Mucosa of descending colon (tissue), 3 donors: ENCODE results near the gene LEMD2. TPM values are rescaled to one million over a fixed set of nuclear protein-coding genes. Genes with fewer than 3 reads are reported as not detected.

Experiments used
- ATAC-seq: fragments of 200-7000 bp; cut with Tn5 transposase; one replicate; pipeline ENCODE4 v1.9.1; 2020; ENCODE audit warnings: mild to moderate bottlenecking, moderate library complexity
- DNase-seq, 3 donors: peaks; one replicate each; pipeline ENCODE4 v3.0.0-alpha.2; 2020
- H3K36me3 ChIP-seq: fragments of 200-600 bp; one replicate; pipeline ENCODE4 v1.8.0; 2021; ENCODE audit warnings: low read depth, mild to moderate bottlenecking
- H3K4me1 ChIP-seq: fragments of 200-600 bp; one replicate; pipeline ENCODE4 v1.8.0; 2021; ENCODE audit warnings: low read depth, mild to moderate bottlenecking
- H3K4me3 ChIP-seq: fragments of 200-600 bp; one replicate; pipeline ENCODE4 v1.8.0; 2021; ENCODE audit warnings: mild to moderate bottlenecking
- H3K9me3 ChIP-seq: fragments of 200-600 bp; one replicate; pipeline ENCODE4 v1.8.0; 2021; ENCODE audit warnings: mild to moderate bottlenecking
- intact Hi-C, 2 donors: fragments of 100-400 bp; cut with DNase I in 1 of 2; cut with micrococcal nuclease in 1 of 2; formaldehyde crosslinking; loops; one replicate each; pipeline versions ENCODE4 v1.11.0 to v1.11.1; 2022; cut with DNase I, micrococcal nuclease
- total RNA-seq, 3 donors: library from RNA; stranded (reverse); fragmentation: NEBNext Ultra II Directional in 2 of 3; extraction: Animal tissue kit (Norgen Biotek cat#: 25700) in 2 of 3; gene quantifications; one replicate each; pipeline versions ENCODE4 v1.2.1 to v1.2.4, GENCODE V29; 2021 to 2023
- TF ChIP-seq, protein P1 (sequence below): fragments of 200-600 bp; IDR thresholded peaks from one replicate; pipeline ENCODE4 v1.8.0; 2022; ENCODE audit warnings: antibody characterized with exemption, mild to moderate bottlenecking
- donor health status: DM: no; HTN: no; CAD: no; lungs with moderate emphysema.
- donor health status: DM: no; HTN: no; CAD: no.
- donor health status: DM: no; HTN: yes; CAD: no.

LEMD2 gene
- total RNA-seq, 3 donors from 2014 or later = 57.2 to 73.6 (median 59.6) TPM

- TF ChIP-seq, protein P1, sequence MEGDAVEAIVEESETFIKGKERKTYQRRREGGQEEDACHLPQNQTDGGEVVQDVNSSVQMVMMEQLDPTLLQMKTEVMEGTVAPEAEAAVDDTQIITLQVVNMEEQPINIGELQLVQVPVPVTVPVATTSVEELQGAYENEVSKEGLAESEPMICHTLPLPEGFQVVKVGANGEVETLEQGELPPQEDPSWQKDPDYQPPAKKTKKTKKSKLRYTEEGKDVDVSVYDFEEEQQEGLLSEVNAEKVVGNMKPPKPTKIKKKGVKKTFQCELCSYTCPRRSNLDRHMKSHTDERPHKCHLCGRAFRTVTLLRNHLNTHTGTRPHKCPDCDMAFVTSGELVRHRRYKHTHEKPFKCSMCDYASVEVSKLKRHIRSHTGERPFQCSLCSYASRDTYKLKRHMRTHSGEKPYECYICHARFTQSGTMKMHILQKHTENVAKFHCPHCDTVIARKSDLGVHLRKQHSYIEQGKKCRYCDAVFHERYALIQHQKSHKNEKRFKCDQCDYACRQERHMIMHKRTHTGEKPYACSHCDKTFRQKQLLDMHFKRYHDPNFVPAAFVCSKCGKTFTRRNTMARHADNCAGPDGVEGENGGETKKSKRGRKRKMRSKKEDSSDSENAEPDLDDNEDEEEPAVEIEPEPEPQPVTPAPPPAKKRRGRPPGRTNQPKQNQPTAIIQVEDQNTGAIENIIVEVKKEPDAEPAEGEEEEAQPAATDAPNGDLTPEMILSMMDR = no peak
- no peaks in the 10 kb centered on the region for H3K9me3 ChIP-seq
- ATAC-seq (no peak), DNase-seq (no peak)
- no peaks in the 10 kb centered on the region for H3K4me1 ChIP-seq
- H3K36me3 ChIP-seq = no peaks in the 10 kb centered on the region
- no peak overlapping the region for H3K4me3 ChIP-seq
- intact Hi-C loops = no loop called here
Measured at GRCh38 chr6:33724102-33725023, 64.6 kb downstream of the LEMD2 start.

DNA sequence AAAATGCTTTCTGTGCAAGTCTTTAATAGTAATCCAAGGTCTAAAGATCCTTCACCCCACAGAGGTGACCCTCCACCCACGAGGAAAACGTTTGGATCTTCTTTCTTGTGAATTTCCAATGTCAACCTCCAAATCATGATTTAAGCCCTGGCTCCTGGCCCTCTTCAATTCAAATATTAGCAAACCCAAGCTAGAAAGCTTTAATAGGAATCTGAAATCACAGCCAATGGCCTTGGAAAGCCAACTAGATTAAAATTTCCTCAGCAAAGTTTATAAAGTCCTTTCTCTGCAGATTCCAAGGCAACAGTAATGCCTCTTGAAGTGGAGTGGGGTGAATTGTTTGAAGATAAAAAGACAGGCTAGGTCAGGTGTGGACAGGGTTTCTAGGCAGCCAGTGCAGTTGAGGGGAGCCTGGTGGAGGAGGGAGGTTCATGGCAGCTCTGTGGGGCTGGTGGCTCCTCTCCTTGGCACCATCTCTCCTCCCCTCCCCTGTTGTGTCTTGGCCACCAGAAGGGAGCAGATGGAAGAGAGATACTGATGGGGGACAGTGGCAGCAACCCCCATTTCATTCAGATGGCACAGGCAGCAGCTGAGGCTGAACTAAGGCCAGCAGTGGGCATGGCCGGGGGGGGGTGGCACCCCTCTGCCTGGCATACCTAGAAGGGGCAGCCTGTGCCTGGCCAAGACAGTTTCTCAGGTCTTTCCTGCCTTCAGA is 65.4 kb downstream of the LEMD2 start:
- Histone ChIP-seq H3K9me3 (no peaks in the 10 kb centered on the region), H3K36me3 (no peaks in the 10 kb centered on the region), H3K4me1 (no peaks in the 10 kb centered on the region), H3K4me3 (no peak overlapping the region)
- intact Hi-C loops = no loop called here
- ATAC-seq (no peak), DNase-seq (no peak)
- TF ChIP-seq, protein P1 = no peak

GRCh38 chr6:33722103-33722623 is 66.8 kb downstream of the LEMD2 start:
- Histone ChIP-seq H3K9me3 (no peaks in the 10 kb centered on the region), H3K4me1 (no peaks in the 10 kb centered on the region), H3K36me3 (no peaks in the 10 kb centered on the region), H3K4me3 (no peak overlapping the region)
- DNase-seq (no peak), ATAC-seq (no peak)
- TF ChIP-seq, protein P1 = no peak
- intact Hi-C loops = no loop called here

- Histone ChIP-seq H3K4me1 (no peaks in the 10 kb centered on the region), H3K9me3 (no peaks in the 10 kb centered on the region), H3K36me3 (no peaks in the 10 kb centered on the region), H3K4me3 (no peak overlapping the region)
- intact Hi-C loops = no loop called here
- no peak for ATAC-seq
- DNase-seq = no peak
- TF ChIP-seq, protein P1 = no peak
Measured at GRCh38 chr6:33721508-33721907, 67.4 kb downstream of the LEMD2 start.

Other genes with a start within 250 kb of the LEMD2 start
- gene BAK1, start 208.9 kb downstream of the LEMD2 start, total RNA-seq = 10 to 100 TPM; 57.1 to 97.9 (median 90.5) TPM
- gene ITPR3, start 167.8 kb downstream of the LEMD2 start, total RNA-seq = 100 to 1,000 TPM in 2 of 3 donors, 10 to 100 TPM in 1; 60.2 to 111 (median 103) TPM
- gene UQCC2, start 77.4 kb downstream of the LEMD2 start, total RNA-seq = 10 to 100 TPM; 41.8 to 48.6 (median 45.7) TPM
- 1 to 10 TPM in 1 of 3 donors, under 1 TPM in 2; 0.67 to 6.8 (median 0.96) TPM for gene IP6K3, start 42.2 kb downstream of the LEMD2 start, total RNA-seq
- gene MLN, start 14.9 kb upstream of the LEMD2 start, total RNA-seq = not detected